HG02840 (cell line): ENCODE results near the gene AGTPBP1.

Experiments used
- ATAC-seq: cut with Tn5 transposase; IDR thresholded peaks from one replicate; pipeline ENCODE4 v1.9.1; 2021; ENCODE audit warnings: mild to moderate bottlenecking, moderate library complexity, moderate number of reproducible peaks; ENCODE audit not compliant: unreplicated experiment, low FRiP score

The AGTPBP1 gene

DNA sequence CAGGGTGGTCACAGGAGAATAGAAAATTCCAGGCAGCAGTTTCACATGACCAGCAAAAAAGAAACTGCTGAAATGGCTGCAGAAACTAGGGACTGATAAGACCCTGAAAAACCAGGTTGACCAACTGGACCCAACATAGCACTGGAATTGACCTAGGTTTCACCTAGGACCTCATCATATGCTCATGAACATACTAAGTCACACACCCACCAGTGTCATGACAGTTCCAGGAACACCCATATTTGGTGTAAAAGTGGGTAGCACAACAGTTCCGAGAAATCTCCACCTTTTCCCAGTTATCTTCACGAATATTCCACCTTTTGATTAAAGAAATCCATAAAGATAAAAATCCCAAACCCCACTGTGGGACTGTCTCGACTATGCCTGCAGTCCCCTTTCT is 182.2 kb downstream of the AGTPBP1 start:
- no peak for ATAC-seq

GRCh38 chr9:85554349-85554748 is 187.4 kb downstream of the AGTPBP1 start:
- ATAC-seq, result no peak

- ATAC-seq, result no peak
These were observed 188.3 kb downstream of the AGTPBP1 start for GRCh38 chr9:85553475-85553874.

DNA sequence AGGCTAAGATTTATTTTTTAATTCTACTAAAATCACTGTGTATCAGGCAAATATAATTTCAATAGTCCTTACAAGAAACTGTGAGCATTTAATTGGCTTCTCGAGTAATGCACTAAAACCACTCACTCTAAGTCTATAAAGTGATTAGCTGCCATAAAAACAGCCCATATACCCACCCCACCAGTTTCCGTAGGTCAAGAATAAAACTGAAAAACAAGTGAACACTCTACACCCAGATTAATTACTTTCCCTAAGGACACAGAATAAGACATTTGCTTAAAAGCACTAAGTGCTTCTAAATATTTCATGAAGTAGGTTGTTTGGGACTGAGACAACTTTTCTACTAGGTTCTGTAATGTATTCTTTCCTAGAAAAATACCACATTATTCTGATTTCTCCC is 194.2 kb downstream of the AGTPBP1 start:
- ATAC-seq, result no peak

DNA sequence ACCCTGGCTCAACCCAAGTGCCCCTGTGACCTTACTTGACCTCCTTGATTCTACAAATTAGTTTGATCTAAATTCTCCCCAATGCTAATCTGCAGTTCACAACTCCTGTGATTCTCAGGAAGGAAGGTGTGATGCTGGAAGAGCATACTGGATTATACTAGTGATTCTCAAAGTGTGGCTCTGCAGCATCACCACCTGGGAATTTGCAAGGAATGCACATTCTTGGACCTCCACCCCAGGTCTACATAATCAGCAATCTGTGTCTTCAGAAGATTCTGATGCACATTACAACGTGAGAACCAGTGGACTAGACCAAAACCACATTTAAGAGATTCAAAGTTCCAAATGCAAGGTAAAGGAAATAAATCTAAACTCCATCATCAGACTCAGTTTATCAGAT is 198.6 kb downstream of the AGTPBP1 start:
- no peak for ATAC-seq

DNA sequence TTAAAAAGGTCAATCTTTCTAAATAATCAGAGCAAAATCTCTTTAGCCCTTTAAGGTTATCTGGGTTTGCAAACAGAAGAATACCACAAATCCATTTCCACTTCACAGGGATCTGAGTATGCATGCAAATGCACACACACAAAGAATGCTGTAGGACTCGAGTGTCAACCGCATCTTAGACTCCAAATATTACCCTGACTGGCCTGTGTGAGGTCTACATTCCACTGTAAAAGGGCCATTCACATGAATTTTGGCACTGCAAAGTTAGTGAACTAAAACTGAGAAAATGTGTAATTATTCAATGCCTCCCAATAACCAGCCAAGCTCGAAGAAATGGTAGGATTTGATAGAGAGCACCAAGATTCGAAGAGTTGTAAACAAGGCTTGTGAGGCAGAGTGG is 199.9 kb downstream of the AGTPBP1 start:
- ATAC-seq, result no peak

- ATAC-seq, result no peak
These were observed 205.2 kb downstream of the AGTPBP1 start for GRCh38 chr9:85536514-85536913.

- no peak for ATAC-seq
These were observed 205.7 kb downstream of the AGTPBP1 start for GRCh38 chr9:85536076-85536475.

GRCh38 chr9:85534340-85534739 is 207.4 kb downstream of the AGTPBP1 start:
- no peak for ATAC-seq

GRCh38 chr9:85533538-85533937 is 208.2 kb downstream of the AGTPBP1 start:
- ATAC-seq, result no peak

GRCh38 chr9:85530721-85531120 is 211.0 kb downstream of the AGTPBP1 start:
- no peak for ATAC-seq

DNA sequence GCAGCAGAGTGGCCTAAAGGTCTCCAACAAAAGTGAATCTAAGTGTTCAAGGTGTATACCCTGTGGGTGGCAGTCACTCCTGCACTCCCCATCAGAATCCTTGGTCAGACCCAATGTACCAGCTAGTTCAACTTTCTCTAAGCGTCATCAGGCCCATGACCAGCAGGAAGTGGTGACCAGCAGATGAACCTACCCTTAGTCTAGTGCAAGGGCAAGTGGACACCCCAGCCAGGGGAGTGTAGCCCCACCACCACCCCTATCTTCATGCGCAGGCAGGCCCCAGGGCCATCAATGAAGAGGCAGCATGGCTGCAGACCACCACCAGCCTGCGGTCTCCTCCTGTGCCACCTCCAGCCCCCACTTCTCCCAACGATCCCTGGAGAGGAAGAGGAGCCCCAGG is 213.1 kb downstream of the AGTPBP1 start:
- ATAC-seq, result no peak

DNA sequence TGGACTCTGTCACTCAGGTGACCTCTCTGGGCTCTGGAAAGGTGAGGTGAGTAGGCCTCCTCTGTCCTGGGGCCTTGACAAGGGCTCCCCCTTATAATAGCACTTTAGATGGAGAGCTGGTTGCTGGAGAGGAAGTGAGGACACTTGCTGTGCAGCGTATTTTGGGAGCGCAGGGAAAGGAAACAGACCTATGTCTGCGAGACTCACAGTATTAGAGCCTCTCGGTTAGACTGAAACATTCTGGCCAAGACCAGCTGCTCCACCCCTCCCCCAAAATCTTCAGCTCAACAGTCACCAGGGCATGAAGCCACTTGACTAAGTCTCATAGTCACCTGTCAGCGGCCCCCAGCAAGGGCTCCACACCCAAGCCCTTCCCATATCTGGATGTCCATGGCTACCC is 213.6 kb downstream of the AGTPBP1 start:
- no peak for ATAC-seq

GRCh38 chr9:85527331-85528020 is 214.3 kb downstream of the AGTPBP1 start:
- ATAC-seq, result no peak

DNA sequence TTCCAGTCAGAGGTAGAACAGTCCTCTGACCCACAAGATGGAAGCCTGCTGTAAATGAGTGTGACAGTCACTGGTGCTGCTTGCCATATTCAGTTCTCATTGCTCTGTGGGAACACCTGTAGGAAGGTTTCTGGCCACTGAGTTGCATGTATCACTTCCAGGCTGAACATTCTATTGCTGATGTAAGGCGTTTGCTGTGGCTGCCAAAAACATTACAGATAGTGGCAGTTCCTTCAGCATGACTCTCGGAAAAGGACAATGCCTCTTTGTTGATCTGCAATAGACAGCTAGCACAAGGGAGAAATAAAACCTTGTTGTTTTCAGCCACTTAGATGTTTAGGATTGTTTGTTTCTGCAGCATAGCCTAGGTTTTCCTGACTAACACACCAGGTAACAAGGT is 217.2 kb downstream of the AGTPBP1 start:
- no peak for ATAC-seq

DNA sequence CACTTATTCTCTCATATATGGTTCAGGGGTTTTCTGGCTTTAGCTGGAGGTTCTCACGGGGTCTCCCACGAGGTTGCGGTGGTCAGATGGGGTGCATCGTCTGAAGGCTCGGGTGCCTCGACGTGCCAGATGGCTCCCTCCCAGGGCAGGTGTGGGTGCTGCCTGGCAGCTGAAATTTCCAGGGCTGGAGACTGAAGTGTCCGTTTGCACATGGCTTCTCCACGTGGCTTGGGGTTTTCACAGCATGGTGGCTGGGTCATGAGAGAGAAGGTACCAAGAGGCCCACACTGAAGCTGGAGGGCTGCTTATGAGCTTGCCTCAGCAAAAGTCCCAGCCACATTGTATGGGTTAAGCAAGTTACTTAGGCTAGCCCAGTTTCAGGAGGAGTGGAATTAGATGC is 218.6 kb downstream of the AGTPBP1 start:
- no peak for ATAC-seq

DNA sequence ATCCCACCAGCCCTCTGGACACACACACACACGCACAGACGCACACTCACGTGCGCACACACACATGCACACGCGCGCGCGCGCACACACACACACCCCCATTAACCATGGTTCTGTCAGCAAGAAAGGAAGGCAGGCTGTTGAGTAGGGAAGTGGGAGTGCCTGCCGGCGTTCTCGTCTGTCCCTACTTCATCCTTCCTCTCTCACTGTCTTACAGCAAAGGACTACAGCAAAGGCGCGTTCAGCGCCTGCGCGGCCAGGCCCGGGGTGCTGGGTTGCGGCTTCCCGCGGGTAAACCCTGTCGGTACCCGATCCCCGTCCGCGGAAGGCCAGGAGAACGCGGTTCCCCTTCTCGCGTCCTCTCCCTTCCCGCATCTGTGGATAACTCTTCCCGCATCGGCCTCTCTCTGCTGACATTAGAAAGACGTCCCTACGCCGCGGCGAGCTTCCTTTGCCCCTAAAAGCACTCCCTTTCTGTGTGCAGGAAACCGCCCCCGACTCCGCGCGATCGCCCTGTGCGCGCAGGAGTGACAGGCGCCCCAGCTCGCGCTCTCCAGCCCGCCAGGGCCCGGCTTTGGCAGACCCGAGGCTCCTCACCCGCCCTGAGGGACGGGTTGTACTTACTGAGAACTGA is 219.2 kb downstream of the AGTPBP1 start:
- ATAC-seq, result no peak

- no peak for ATAC-seq
These were observed 220.2 kb downstream of the AGTPBP1 start for GRCh38 chr9:85521371-85522197.

DNA sequence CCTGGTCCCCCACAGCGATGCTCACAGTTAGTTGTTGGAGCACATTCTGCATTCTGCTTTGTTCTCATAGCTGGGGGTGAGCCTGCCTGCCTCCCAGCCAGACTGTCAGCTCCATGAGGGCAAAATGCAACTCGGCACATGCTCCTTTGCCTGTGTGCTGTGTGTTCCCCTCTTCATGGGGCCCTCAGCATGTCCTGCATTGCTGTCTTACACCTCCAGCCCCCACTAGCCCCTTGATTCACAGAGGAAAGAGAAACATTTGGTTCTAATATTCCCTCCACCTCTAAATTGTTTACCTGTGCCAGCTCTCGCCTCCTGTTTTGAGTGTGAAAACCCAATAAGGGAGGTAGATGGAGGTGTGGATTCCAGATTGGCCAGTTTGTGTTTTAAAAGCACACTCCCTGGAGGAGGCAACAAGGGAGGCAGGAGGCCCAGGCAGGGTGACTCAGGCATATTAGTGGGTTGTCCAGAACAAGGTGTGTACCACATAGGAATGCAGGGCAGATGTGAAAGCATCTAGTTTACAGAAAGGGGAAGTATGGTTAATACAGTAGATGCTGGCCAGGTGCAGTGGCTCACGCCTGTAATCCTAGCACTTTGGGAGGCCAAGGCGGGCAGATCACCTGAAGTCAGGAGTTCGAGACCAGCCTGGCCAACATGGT is 224.6 kb downstream of the AGTPBP1 start:
- no peak for ATAC-seq

DNA sequence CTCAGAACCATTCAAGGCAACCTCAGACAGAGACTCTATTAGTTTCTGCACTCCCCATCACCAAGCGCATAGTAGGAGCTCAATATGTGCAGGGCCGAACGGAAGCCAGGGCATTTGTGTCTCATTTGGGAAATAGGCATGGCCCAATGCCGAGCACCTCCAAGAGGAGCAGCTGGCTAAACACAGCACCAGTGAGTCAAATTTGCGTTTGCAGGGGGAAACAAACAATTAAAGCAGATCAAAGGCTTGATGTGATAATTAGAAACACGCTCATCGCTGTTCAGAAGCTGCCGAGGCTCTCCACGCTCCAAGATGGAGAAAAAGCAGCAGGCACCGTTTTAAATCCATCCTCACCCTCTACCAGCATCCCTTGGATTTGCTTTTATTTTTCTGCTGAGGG is 225.3 kb downstream of the AGTPBP1 start:
- ATAC-seq, result no peak

- no peak for ATAC-seq
These were observed 226.7 kb downstream of the AGTPBP1 start for GRCh38 chr9:85515021-85515420.
